ENCODE data around the gene CCDC33. TPM values are rescaled to one million over a fixed set of nuclear protein-coding genes. Genes with fewer than 3 reads are reported as not detected.

The CCDC33 gene
- total RNA-seq, 1 experiment from 2014 or later = not detected

GRCh38 chr15:74338676-74339075 is 102.5 kb downstream of the CCDC33 start:
- Histone ChIP-seq H3K36me3 (ENCODE audit: control insufficient read depth, insufficient read depth, low read length) (no peaks in the 10 kb centered on the region), H3K4me1 (ENCODE audit: control insufficient read depth, insufficient read depth, low read length) (no peaks in the 10 kb centered on the region), H3K27me3 (ENCODE audit: control insufficient read depth, insufficient read depth, low read length) (no peaks in the 10 kb centered on the region), H3K27ac (ENCODE audit: low read length) (no peak overlapping the region), H3K9me3 (ENCODE audit: control insufficient read depth, insufficient read depth, low read depth, low read length) (no peaks in the 10 kb centered on the region), H3K4me3 (ENCODE audit: low read depth in 2 of 2, low read length in 2 of 2) (no peak overlapping the region)
- POLR2A ChIA-PET = no interaction called here
- intact Hi-C loops (cut with micrococcal nuclease; ENCODE audit: unreplicated experiment) (no loop called here), in situ Hi-C loops (cut with HindIII; ENCODE audit: low pct_unique_long_range_greater_than_20kb, low sequenced_read_pairs) (no loop called here)
- CTCF ChIA-PET = no interaction called here
- DNase-seq (ENCODE audit: low read depth, low spot score) (no peak), ATAC-seq (no peak)
- TF ChIP-seq SIN3A (IDR thresholded peaks at IDR 0.05; ENCODE audit: borderline replicate concordance, insufficient read depth, low read depth, low read length) (no peak), CTCF (IDR thresholded peaks at IDR 0.05) (no peak), TCF7L2 (IDR thresholded peaks at IDR 0.05; ENCODE audit: low read depth, low read length) (no peak), POLR2AphosphoS5 (IDR thresholded peaks at IDR 0.05; ENCODE audit: low read depth, low read length) (no peak), REST (IDR thresholded peaks at IDR 0.05; ENCODE audit: insufficient read depth in 1 of 2, low read depth in 2 of 2, low read length in 1 of 2) (no peak)
- BruUV-seq (replicated peaks) = no TSS peak

- no peak overlapping the region for H3K4me3 ChIP-seq (ENCODE audit: low read depth in 2 of 2, low read length in 2 of 2)
- in situ Hi-C loops (cut with HindIII; ENCODE audit: low pct_unique_long_range_greater_than_20kb, low sequenced_read_pairs) = no loop called here
- BruUV-seq (replicated peaks) = no TSS peak
- no peaks in the 10 kb centered on the region for H3K36me3 ChIP-seq (ENCODE audit: control insufficient read depth, insufficient read depth, low read length)
- DNase-seq (ENCODE audit: low read depth, low spot score) = no peak
- TF ChIP-seq CTCF (IDR thresholded peaks at IDR 0.05) (no peak), REST (IDR thresholded peaks at IDR 0.05; ENCODE audit: insufficient read depth in 1 of 2, low read depth in 2 of 2, low read length in 1 of 2) (no peak)
- no peak overlapping the region for H3K27ac ChIP-seq (ENCODE audit: low read length)
- H3K9me3 ChIP-seq (ENCODE audit: control insufficient read depth, insufficient read depth, low read depth, low read length) = no peaks in the 10 kb centered on the region
- ChIA-PET POLR2A (no interaction called here), CTCF (interaction anchor here (1.1 kb wide), 1 partner anchor 17 kb away, joined by 3 read pairs; no protein-coding TSS in a partner anchor)
- intact Hi-C loops (cut with micrococcal nuclease; ENCODE audit: unreplicated experiment) = no loop called here
- no peak for ATAC-seq
- no peaks in the 10 kb centered on the region for H3K27me3 ChIP-seq (ENCODE audit: control insufficient read depth, insufficient read depth, low read length)
- H3K4me1 ChIP-seq (ENCODE audit: control insufficient read depth, insufficient read depth, low read length) = no peaks in the 10 kb centered on the region
Observed at GRCh38 chr15:74339371-74339770, 103.2 kb downstream of the CCDC33 start.

Measured in Panc1 (cell line).